ENCODE data around the gene AIPL1.

Gene AIPL1

GRCh38 chr17:6427279-6427781 lies 7.6 kb downstream of the AIPL1 start:
- TF ChIP-seq POLR2AphosphoS5 (IDR thresholded peaks at IDR 0.05; ENCODE audit: low read depth, low read length) (no peak), PAX5 (IDR thresholded peaks at IDR 0.05; ENCODE audit: insufficient read depth, low read length, severe bottlenecking) (no peak), SPI1 (IDR thresholded peaks at IDR 0.05; ENCODE audit: low read depth, low read length) (peak; percentile 21; the same call in 1 of the 2 replicates)
- peak; percentile 33 for FAIRE-seq
- peak; percentile 58 for DNase-seq (ENCODE audit: insufficient read length, low spot score)

DNA sequence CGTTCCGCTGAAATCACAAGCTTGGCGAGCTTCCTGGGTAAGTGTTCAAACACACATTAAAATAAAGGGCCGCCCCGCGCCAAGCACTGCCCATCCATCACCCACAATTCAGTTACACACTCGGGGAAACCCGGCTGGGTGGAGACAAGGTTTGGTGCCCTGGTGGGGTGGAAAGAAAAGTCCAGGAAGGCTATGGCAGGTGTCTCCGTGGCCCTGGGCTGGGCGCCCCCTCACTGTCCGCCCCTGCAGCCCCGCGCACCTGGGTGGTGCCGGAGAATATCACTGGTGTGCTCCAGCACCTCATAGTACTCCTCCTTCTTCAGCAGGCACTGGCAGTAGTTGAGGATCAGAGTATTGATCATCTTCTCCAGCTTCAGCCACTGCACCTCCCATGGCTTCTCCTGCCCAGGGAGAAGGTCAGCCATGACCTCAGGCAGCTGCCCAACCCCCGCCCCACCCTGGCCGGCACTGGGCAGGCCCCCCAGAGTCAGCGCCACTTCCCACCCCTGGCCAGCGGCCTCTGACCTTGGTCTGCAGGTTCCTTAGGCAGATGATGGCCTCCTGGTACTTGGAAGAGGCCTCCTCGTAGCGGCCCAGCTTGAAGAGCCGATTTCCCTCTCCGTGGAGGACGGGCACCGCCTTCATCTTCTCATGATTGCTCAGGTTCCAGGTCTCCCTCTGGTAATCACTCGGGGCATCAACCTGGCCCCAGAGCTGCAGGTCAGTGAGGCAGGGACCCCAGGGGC lies 8.4 kb downstream of the AIPL1 start:
- DNase-seq (ENCODE audit: insufficient read length, low spot score) (no peak), FAIRE-seq (no peak)
- no peak for TF ChIP-seq POU2F2 (IDR thresholded peaks at IDR 0.05; ENCODE audit: low read depth, low read length)
- TF ChIP-seq POLR2A (IDR thresholded peaks at IDR 0.05; ENCODE audit: low read depth, low read length), result no peak
- no peak for TF ChIP-seq SPI1 (IDR thresholded peaks at IDR 0.05; ENCODE audit: low read depth, low read length)
- no peak for TF ChIP-seq PAX5 (IDR thresholded peaks at IDR 0.05; ENCODE audit: insufficient read depth, low read length, severe bottlenecking)
- TF ChIP-seq TAF1 (IDR thresholded peaks at IDR 0.05; ENCODE audit: low read depth, low read length), result no peak
- no peak for TF ChIP-seq POLR2AphosphoS5 (IDR thresholded peaks at IDR 0.05; ENCODE audit: low read depth, low read length)

- no peak for FAIRE-seq
- TF ChIP-seq TAF1 (IDR thresholded peaks at IDR 0.05; ENCODE audit: low read depth, low read length), result no peak
- no peak for TF ChIP-seq POU2F2 (IDR thresholded peaks at IDR 0.05; ENCODE audit: low read depth, low read length)
- TF ChIP-seq SPI1 (IDR thresholded peaks at IDR 0.05; ENCODE audit: low read depth, low read length), result no peak
- TF ChIP-seq POLR2A (IDR thresholded peaks at IDR 0.05; ENCODE audit: low read depth, low read length), result no peak
- no peak for TF ChIP-seq PAX5 (IDR thresholded peaks at IDR 0.05; ENCODE audit: insufficient read depth, low read length, severe bottlenecking)
- no peak for TF ChIP-seq POLR2AphosphoS5 (IDR thresholded peaks at IDR 0.05; ENCODE audit: low read depth, low read length)
- DNase-seq (ENCODE audit: insufficient read length, low spot score), result no peak
Measured at GRCh38 chr17:6425407-6425806, 9.5 kb downstream of the AIPL1 start.

GRCh38 chr17:6423931-6424330 lies 11.0 kb downstream of the AIPL1 start:
- FAIRE-seq (no peak), DNase-seq (ENCODE audit: insufficient read length, low spot score) (no peak)
- TF ChIP-seq SPI1 (IDR thresholded peaks at IDR 0.05; ENCODE audit: low read depth, low read length) (no peak), TAF1 (IDR thresholded peaks at IDR 0.05; ENCODE audit: low read depth, low read length) (no peak), POU2F2 (IDR thresholded peaks at IDR 0.05; ENCODE audit: low read depth, low read length) (no peak), POLR2AphosphoS5 (IDR thresholded peaks at IDR 0.05; ENCODE audit: low read depth, low read length) (no peak), PAX5 (IDR thresholded peaks at IDR 0.05; ENCODE audit: insufficient read depth, low read length, severe bottlenecking) (no peak), POLR2A (IDR thresholded peaks at IDR 0.05; ENCODE audit: low read depth, low read length) (no peak)

DNA sequence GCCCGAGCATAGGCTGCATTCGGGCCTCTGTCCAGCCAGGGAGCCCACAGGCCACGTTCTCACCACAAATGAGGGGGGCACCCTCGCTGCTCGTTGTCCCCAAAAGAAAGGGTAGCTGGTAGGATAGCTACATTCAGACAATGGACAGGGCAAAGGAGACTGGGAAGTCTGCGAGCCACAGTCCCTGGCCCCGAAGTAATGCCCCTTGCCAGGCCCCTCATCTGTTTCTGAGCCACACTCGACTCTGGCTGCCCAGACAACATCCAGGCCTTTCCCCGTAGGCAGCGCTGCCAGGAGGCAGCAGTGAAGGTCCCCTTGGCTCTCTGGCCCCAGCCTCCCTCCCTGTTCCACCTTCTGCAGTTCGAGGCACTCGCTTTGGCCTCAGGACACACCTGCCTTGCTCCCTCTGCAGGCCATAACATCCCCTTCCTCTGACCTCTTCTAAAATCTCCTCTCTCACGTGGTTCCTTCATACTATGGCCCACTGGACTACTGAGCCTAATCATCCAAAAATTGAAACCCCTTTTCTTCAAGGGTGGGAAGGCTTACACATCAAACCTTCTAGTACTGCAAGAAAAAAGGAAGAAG lies 12.2 kb downstream of the AIPL1 start:
- DNase-seq (ENCODE audit: insufficient read length, low spot score) (no peak), FAIRE-seq (no peak)
- TF ChIP-seq PAX5 (IDR thresholded peaks at IDR 0.05; ENCODE audit: insufficient read depth, low read length, severe bottlenecking), result no peak
- TF ChIP-seq SPI1 (IDR thresholded peaks at IDR 0.05; ENCODE audit: low read depth, low read length), result no peak
- TF ChIP-seq POLR2A (IDR thresholded peaks at IDR 0.05; ENCODE audit: low read depth, low read length), result no peak
- no peak for TF ChIP-seq TAF1 (IDR thresholded peaks at IDR 0.05; ENCODE audit: low read depth, low read length)
- TF ChIP-seq POU2F2 (IDR thresholded peaks at IDR 0.05; ENCODE audit: low read depth, low read length), result no peak
- no peak for TF ChIP-seq POLR2AphosphoS5 (IDR thresholded peaks at IDR 0.05; ENCODE audit: low read depth, low read length)

- no peak for FAIRE-seq
- TF ChIP-seq POLR2AphosphoS5 (IDR thresholded peaks at IDR 0.05; ENCODE audit: low read depth, low read length), result no peak
- no peak for TF ChIP-seq POLR2A (IDR thresholded peaks at IDR 0.05; ENCODE audit: low read depth, low read length)
- no peak for TF ChIP-seq TAF1 (IDR thresholded peaks at IDR 0.05; ENCODE audit: low read depth, low read length)
- TF ChIP-seq POU2F2 (IDR thresholded peaks at IDR 0.05; ENCODE audit: low read depth, low read length), result no peak
- no peak for TF ChIP-seq SPI1 (IDR thresholded peaks at IDR 0.05; ENCODE audit: low read depth, low read length)
- no peak for TF ChIP-seq PAX5 (IDR thresholded peaks at IDR 0.05; ENCODE audit: insufficient read depth, low read length, severe bottlenecking)
- peak; percentile 75 for DNase-seq (ENCODE audit: insufficient read length, low spot score)
Measured at GRCh38 chr17:6421700-6422604, 13.0 kb downstream of the AIPL1 start.

DNA sequence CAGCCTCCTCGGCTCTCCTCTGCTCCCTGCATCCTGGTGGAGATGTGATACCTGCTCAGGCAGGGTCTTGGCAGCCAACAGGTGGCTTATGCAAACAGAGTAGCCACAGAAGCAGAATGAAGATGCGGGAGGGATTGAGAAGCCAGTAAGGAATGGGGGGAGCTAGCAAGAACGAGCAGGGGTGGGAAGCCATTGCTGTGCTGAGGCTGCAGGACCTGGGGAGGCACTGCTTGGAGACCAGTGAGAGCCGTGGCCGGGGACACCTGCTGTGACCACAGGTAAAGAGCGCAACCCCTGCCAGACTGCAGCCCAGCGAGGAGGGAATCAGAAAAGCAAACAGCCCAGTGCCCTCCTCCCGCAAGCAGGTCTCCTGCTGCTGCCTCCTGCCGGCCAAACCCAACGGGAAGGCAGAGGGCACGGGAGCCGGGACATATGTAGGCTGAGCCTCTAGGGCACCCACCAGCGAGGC lies 14.7 kb downstream of the AIPL1 start:
- DNase-seq (ENCODE audit: insufficient read length, low spot score) (no peak), FAIRE-seq (no peak)
- TF ChIP-seq POLR2A (IDR thresholded peaks at IDR 0.05; ENCODE audit: low read depth, low read length), result no peak
- TF ChIP-seq TAF1 (IDR thresholded peaks at IDR 0.05; ENCODE audit: low read depth, low read length), result no peak
- TF ChIP-seq POLR2AphosphoS5 (IDR thresholded peaks at IDR 0.05; ENCODE audit: low read depth, low read length), result no peak
- TF ChIP-seq SPI1 (IDR thresholded peaks at IDR 0.05; ENCODE audit: low read depth, low read length), result no peak
- no peak for TF ChIP-seq POU2F2 (IDR thresholded peaks at IDR 0.05; ENCODE audit: low read depth, low read length)
- TF ChIP-seq PAX5 (IDR thresholded peaks at IDR 0.05; ENCODE audit: insufficient read depth, low read length, severe bottlenecking), result no peak

- no peak for DNase-seq (ENCODE audit: insufficient read length, low spot score)
- no peak for TF ChIP-seq PAX5 (IDR thresholded peaks at IDR 0.05; ENCODE audit: insufficient read depth, low read length, severe bottlenecking)
- no peak for TF ChIP-seq TAF1 (IDR thresholded peaks at IDR 0.05; ENCODE audit: low read depth, low read length)
- TF ChIP-seq SPI1 (IDR thresholded peaks at IDR 0.05; ENCODE audit: low read depth, low read length), result no peak
- no peak for TF ChIP-seq POU2F2 (IDR thresholded peaks at IDR 0.05; ENCODE audit: low read depth, low read length)
- TF ChIP-seq POLR2A (IDR thresholded peaks at IDR 0.05; ENCODE audit: low read depth, low read length), result no peak
- no peak for TF ChIP-seq POLR2AphosphoS5 (IDR thresholded peaks at IDR 0.05; ENCODE audit: low read depth, low read length)
- no peak for FAIRE-seq
Measured at GRCh38 chr17:6415616-6416015, 19.3 kb downstream of the AIPL1 start.

Measured in GM12891 (cell line).